ENCODE measurements around the gene MYO18A. TPM values are rescaled to one million over a fixed set of nuclear protein-coding genes. Genes with fewer than 3 reads are reported as not detected.
"Not testable (repeated sequence)": the region's sequence is repeated elsewhere in the genome, so short reads cannot be mapped to it uniquely, and the experiment has no call there.

MYO18A gene, protein sequence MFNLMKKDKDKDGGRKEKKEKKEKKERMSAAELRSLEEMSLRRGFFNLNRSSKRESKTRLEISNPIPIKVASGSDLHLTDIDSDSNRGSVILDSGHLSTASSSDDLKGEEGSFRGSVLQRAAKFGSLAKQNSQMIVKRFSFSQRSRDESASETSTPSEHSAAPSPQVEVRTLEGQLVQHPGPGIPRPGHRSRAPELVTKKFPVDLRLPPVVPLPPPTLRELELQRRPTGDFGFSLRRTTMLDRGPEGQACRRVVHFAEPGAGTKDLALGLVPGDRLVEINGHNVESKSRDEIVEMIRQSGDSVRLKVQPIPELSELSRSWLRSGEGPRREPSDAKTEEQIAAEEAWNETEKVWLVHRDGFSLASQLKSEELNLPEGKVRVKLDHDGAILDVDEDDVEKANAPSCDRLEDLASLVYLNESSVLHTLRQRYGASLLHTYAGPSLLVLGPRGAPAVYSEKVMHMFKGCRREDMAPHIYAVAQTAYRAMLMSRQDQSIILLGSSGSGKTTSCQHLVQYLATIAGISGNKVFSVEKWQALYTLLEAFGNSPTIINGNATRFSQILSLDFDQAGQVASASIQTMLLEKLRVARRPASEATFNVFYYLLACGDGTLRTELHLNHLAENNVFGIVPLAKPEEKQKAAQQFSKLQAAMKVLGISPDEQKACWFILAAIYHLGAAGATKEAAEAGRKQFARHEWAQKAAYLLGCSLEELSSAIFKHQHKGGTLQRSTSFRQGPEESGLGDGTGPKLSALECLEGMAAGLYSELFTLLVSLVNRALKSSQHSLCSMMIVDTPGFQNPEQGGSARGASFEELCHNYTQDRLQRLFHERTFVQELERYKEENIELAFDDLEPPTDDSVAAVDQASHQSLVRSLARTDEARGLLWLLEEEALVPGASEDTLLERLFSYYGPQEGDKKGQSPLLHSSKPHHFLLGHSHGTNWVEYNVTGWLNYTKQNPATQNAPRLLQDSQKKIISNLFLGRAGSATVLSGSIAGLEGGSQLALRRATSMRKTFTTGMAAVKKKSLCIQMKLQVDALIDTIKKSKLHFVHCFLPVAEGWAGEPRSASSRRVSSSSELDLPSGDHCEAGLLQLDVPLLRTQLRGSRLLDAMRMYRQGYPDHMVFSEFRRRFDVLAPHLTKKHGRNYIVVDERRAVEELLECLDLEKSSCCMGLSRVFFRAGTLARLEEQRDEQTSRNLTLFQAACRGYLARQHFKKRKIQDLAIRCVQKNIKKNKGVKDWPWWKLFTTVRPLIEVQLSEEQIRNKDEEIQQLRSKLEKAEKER (N-terminal part only)
- total RNA-seq (10 to 100 TPM; 23.0 to 53.9 (median 35.3) TPM), polyA plus RNA-seq (10 to 100 TPM; 24.2 to 30.9 TPM)
- long read RNA-seq, donor 1, partial matches to known transcripts = 35 of 44 reads
- long read RNA-seq, donor 1, other reads (novel, unspliced or antisense) = 9 of 44 reads
- long read RNA-seq, donor 2 = 0 reads
- long read RNA-seq, donor 3, partial matches to known transcripts = 38 of 57 reads
- long read RNA-seq, donor 3, other reads (novel, unspliced or antisense) = 19 of 57 reads

DNA sequence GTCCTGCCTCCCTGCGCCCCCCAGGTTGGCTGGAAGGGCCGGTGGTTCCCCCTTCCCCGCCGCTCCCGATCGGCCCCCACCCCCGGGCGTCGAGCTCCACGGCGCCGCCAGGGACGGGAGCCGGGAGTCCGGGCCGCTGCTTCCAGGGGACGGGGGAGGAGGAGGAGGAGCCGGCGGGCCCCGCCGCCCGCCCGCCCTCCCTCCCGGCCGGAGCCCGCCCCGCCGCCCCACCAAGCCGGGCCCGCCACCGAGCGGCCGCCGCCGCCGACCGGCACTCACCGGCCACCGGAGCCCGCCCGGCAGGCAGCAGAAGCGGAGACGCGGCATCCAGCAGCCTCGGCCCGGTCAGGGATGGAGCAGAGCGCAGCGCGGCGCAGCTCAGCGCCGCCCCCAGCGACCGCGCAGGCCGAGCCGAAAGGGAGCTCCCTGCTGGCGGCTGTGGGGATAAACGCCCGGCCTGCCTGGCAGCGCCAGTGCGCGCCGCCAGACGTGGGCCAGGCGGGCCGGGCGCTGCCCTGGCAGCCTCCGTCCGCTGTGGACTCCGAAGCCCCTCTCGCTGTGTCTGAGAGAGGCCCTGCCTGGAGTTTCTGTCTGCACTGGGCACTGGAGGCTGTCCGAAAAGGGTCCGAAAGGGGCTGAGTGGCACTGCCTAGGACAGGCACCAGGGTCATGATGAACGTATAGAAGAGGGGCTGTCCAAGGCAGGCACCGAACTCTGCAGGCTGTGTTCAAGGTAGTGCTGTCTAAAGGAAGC, at the start of gene MYO18A:
MYO18A (minus strand) TSS at position 365 of the 754 bp plus-strand sequence. CDS start 13,458 bp downstream, outside the sequence.
- DNase-seq = peak; percentile 74 to 87 (median 80)
- intact Hi-C loops (cut with DNase I) = loop anchor here in 1 of 4 donors (2.0 kb wide), 1 partner anchor 29 kb away; no protein-coding TSS in a partner anchor

DNA sequence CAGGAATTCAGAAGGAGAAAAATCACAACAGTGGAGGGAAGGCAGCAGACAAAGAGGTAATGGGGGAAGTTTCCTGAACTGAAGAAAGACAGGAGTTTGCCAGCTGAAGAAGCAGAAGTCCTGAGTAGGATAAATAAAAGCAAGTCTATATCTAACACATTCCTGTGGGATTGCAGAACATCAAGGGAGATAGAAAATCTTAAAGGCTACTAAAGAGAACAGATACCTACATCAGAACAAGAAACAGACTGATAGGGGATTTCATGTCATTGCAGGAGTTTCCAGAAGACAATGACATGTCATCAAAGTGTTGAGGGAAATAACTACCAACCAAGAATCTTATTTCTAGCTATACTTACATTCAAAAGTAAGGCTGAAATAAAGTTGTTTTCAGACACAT, 45.2 kb upstream of the MYO18A start:
- intact Hi-C loops (cut with DNase I) = no loop called here
- H3K36me3 ChIP-seq = no peaks in the 10 kb centered on the region
- H3K4me1 ChIP-seq (ENCODE audit: insufficient read depth) = no peaks in the 10 kb centered on the region

More for the DNA sequence above, at the start of gene MYO18A:
- H3K4me3 ChIP-seq = peak within 1 kb of the TSS; percentile 71
- H3K4me1 ChIP-seq (ENCODE audit: insufficient read depth) = peaks cover 21% of the 10 kb centered on the region
- no peaks in the 10 kb centered on the region for H3K27me3 ChIP-seq
- H3K9me3 ChIP-seq = no peaks in the 10 kb centered on the region
- WGBS, 3 donors = 1 to 3% (median 2%) methylated on average over 16 to 76 of the region's 76 CpGs
- H3K27ac ChIP-seq = peak within 1 kb of the TSS; percentile 74 to 78
- no peak for TF ChIP-seq EP300 (IDR thresholded peaks at IDR 0.05)
- TF ChIP-seq, protein P1, sequence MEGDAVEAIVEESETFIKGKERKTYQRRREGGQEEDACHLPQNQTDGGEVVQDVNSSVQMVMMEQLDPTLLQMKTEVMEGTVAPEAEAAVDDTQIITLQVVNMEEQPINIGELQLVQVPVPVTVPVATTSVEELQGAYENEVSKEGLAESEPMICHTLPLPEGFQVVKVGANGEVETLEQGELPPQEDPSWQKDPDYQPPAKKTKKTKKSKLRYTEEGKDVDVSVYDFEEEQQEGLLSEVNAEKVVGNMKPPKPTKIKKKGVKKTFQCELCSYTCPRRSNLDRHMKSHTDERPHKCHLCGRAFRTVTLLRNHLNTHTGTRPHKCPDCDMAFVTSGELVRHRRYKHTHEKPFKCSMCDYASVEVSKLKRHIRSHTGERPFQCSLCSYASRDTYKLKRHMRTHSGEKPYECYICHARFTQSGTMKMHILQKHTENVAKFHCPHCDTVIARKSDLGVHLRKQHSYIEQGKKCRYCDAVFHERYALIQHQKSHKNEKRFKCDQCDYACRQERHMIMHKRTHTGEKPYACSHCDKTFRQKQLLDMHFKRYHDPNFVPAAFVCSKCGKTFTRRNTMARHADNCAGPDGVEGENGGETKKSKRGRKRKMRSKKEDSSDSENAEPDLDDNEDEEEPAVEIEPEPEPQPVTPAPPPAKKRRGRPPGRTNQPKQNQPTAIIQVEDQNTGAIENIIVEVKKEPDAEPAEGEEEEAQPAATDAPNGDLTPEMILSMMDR (IDR thresholded peaks at IDR 0.05) = peak; percentile 70 to 97 (median 94)
- peak; percentile 39 for TF ChIP-seq POLR2A (IDR thresholded peaks at IDR 0.05)
- H3K36me3 ChIP-seq = no peaks in the 10 kb centered on the region

DNA sequence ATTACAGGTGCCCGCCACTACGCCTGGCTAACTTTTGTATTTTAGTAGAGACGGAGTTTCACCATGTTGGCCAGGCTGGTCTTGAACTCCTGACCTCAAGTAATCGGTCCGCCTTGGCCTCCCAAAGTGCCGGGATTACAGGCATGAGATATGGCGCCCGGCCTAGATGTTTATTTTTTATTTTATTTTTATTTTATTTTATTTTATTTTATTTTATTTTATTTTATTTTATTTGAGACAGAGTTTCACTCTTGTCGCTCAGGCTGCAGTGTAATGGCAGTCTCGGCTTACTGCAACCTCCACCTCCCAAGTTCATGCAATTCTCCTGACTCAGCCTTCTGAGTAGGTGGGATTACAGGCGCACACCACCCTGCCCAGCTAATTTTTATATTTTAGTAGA, 41.1 kb upstream of the MYO18A start:
- H3K36me3 ChIP-seq; H3K9me3 ChIP-seq; DNase-seq; H3K4me3 ChIP-seq; H3K4me1 ChIP-seq (ENCODE audit: insufficient read depth); intact Hi-C loops (cut with DNase I); H3K27me3 ChIP-seq; H3K27ac ChIP-seq: not testable (repeated sequence)
- WGBS, 3 donors = 90 to 95% (median 94%) methylated on average over 11 of the region's 11 CpGs

More for the DNA sequence above, 45.2 kb upstream of the MYO18A start:
- Histone ChIP-seq H3K27ac (no peak overlapping the region), H3K4me3 (no peak overlapping the region), H3K27me3 (no peaks in the 10 kb centered on the region), H3K9me3 (no peaks in the 10 kb centered on the region)
- no peak for DNase-seq
- TF ChIP-seq, protein P1 (IDR thresholded peaks at IDR 0.05) = no peak

DNA sequence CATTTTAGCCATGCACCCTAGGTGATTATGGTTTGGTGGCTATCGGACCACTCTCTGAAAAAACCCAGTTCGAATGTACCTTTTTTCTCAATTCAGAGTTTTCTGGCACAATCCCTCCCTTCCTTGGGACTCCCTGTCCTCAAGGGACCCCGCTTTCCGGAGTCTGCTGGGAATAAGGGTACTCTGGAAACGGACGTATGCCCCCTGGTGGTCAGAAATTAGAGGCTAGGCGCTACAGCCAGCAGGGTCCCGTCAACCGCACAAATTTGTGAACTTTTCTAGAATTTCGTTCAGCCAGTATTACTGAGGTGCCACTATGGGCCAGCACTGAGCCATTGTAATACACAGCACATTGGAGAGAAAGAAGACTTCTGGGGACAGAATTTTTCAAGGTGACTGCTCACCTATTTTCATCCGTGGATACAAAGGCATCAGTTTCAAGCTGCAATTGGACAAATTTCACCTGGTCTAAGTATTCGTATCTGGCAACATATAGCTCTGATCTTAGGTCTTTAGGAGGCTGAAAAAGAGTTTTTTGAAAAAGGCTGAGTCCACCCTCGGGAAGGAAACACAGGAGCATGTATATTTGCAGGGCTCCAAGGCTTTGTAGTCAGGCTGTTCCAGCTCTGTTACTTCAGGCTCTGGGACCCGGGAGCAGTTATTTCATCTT, 39.3 kb upstream of the MYO18A start:
- 7 to 8% (median 8%) methylated on average over 14 of the region's 14 CpGs for WGBS, 3 donors
- Histone ChIP-seq H3K27me3 (no peaks in the 10 kb centered on the region), H3K27ac (no peak overlapping the region), H3K36me3 (no peaks in the 10 kb centered on the region), H3K4me3 (no peak overlapping the region), H3K4me1 (ENCODE audit: insufficient read depth) (peaks cover 2% of the 10 kb centered on the region), H3K9me3 (no peaks in the 10 kb centered on the region)
- TF ChIP-seq, protein P1 (IDR thresholded peaks at IDR 0.05) = peak; percentile 75 to 87 (median 85)
- no peak for TF ChIP-seq POLR2A (IDR thresholded peaks at IDR 0.05)
- intact Hi-C loops (cut with DNase I) = loop anchor here (5.0 to 10.0 kb wide), 4 partner anchors 65 to 92 kb away; no protein-coding TSS in a partner anchor
- peak; percentile 76 to 84 (median 83) for DNase-seq
